Ishikawa (cell line): ENCODE data around the gene PLXNC1.

Experiments used
- CEBPB ChIP-seq: IDR thresholded peaks from 2 replicates; pipeline ENCODE4 v1.6.1; 2012
- EGR1 ChIP-seq: IDR thresholded peaks from 2 replicates; pipeline ENCODE4 v1.6.1; 2012
- MAX ChIP-seq: IDR thresholded peaks from 2 replicates; pipeline ENCODE4 v1.6.1; 2012
- NFIC ChIP-seq: IDR thresholded peaks from 2 replicates; pipeline ENCODE4 v1.6.1; 2012
- RAD21 ChIP-seq: IDR thresholded peaks from 2 replicates; pipeline ENCODE4 v1.6.1; 2012; ENCODE audit warnings: low read depth
- TAF1 ChIP-seq: IDR thresholded peaks from 2 replicates; pipeline ENCODE4 v1.6.1; 2012; ENCODE audit warnings: low read depth, mild to moderate bottlenecking
- USF1 ChIP-seq: IDR thresholded peaks from 2 replicates; pipeline ENCODE4 v1.6.1; 2012
- ZBTB7A ChIP-seq: IDR thresholded peaks from 2 replicates; pipeline ENCODE4 v1.6.1; 2012; ENCODE audit warnings: low read depth

PLXNC1 gene

DNA sequence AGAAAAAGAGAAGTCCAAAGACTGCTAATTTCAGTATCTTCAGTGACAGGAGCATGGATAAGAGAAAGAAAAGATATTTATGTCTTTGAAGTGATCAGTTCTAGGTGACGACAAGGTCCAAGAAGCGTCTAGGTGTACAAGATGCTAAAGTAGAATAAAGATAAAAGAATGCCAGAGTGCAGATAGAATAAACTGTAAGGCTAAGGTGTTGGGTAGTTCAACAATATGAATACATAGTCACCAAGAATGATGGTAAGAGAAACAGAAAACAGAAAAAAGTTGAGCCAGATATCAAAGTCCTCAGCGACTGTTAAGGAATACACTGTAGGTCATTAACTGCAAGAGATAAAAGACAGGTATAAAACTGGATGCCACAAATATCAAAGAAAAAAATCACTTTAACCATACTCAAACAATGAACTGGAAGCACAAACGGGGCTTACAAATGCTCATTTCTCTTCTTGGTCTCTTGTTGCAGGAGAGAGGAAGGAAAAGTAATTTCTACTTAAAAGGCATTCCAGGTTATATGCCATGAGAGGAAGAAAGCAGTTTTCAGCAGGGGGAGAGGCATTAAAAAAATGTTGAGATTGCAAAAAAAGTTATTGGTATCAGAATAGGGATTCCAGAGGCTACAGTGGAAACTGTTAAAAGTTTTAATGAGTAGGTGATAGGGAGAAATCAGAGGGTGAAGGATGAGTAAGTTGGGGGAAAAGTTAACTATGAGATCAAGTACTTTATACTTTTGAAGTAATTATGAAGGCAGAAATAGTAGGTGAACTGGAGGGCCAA, 189.8 kb downstream of the PLXNC1 start:
- no peak for TF ChIP-seq RAD21

DNA sequence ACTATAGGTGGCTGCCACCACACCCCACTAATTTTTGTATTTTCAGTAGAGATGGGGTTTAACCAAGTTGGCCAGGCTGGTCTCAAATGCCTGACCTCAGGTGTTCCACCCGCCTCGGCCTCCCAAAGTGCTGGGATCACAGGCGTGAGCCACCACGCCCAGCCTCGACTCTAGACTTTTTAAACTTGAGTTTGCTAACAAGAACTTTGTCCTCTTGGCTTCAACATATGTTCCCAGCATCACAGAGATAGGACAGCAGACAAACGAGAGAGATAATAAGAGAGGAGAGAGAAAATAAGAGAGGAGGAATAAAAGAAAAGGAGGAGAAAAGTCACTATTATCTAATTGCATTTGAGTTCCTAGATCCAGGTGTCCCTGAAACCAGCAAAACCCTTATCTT, 192.2 kb downstream of the PLXNC1 start:
- TF ChIP-seq NFIC (no peak), EGR1 (no peak), TAF1 (no peak), CEBPB (no peak), RAD21 (no peak), USF1 (no peak), ZBTB7A (no peak)

DNA sequence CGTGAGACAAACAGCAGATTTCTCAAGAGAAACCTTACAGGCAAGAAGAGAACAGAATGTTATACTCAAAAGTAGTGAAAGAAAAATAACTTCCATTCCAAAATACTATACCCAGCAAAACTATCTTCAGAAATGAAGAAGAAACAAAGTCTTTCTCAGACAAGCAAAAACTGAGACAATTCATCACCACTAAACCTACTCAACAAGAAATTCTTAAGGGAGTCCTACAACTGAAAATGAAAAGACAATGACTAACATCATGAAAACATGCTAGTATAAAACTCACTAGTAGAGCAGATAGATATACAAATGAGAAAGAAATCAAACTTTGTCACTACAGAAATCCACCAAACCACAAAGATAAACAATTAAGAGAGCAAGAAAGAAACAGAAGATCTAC, 204.8 kb downstream of the PLXNC1 start:
- TF ChIP-seq USF1 (no peak), MAX (no peak), RAD21 (no peak)
